DOHH2 (cell line): Measurements from ENCODE around the gene NPBWR2.
"Not testable (repeated sequence)": the region's sequence is repeated elsewhere in the genome, so short reads cannot be mapped to it uniquely, and the experiment has no call there.

Experiments used
- H3F3A ChIP-seq: fragments of 200-600 bp; sonication (generic), shearing (Covaris generic); 2 replicates; pipeline ENCODE4 v1.6.0; 2016; ENCODE audit warnings: antibody characterized with exemption, mild to moderate bottlenecking; ENCODE audit not compliant: control insufficient read depth, insufficient read depth
- H3K27ac ChIP-seq: fragments of 200-600 bp; sonication (generic); 2 replicates; pipeline ENCODE4 v1.5.1; 2014; ENCODE audit warnings: low read depth, mild to moderate bottlenecking, low read length, moderate library complexity
- H3K27me3 ChIP-seq: fragments of 200-600 bp; sonication (generic); 2 replicates; pipeline ENCODE4 v1.6.1; 2014; ENCODE audit warnings: mild to moderate bottlenecking, low read length, mixed read lengths; ENCODE audit not compliant: control insufficient read depth
- H3K36me3 ChIP-seq: fragments of 200-600 bp; sonication (generic); 2 replicates; pipeline ENCODE4 v1.6.1; 2014; ENCODE audit warnings: mild to moderate bottlenecking, low read length, moderate library complexity, mixed read lengths; ENCODE audit not compliant: control insufficient read depth
- H3K4me1 ChIP-seq: fragments of 200-600 bp; sonication (generic); 2 replicates; pipeline ENCODE4 v1.6.1; 2014; ENCODE audit warnings: mild to moderate bottlenecking, low read length, mixed read lengths; ENCODE audit not compliant: control insufficient read depth
- H3K4me2 ChIP-seq: fragments of 200-600 bp; sonication (generic); 2 replicates; pipeline ENCODE4 v1.6.0; 2014; ENCODE audit warnings: mild to moderate bottlenecking, low read length, moderate library complexity
- H3K4me3 ChIP-seq: fragments of 200-600 bp; sonication (generic); 2 replicates; pipeline ENCODE4 v1.5.1; 2014; ENCODE audit warnings: mild to moderate bottlenecking, low read length, mixed read lengths
- H3K79me2 ChIP-seq: fragments of 200-600 bp; sonication (generic); 2 replicates; pipeline ENCODE4 v1.6.1; 2014; ENCODE audit warnings: mild to moderate bottlenecking, low read length, mixed read lengths; ENCODE audit not compliant: control insufficient read depth
- H3K9me2 ChIP-seq: fragments of 200-600 bp; sonication (generic); replicated peaks from 2 replicates; pipeline ENCODE4 v1.6.1; 2014; ENCODE audit warnings: mild to moderate bottlenecking, low read length, mixed read lengths; ENCODE audit not compliant: control insufficient read depth
- H3K9me3 ChIP-seq: fragments of 200-600 bp; sonication (generic); 2 replicates; pipeline ENCODE4 v1.6.1; 2014; ENCODE audit warnings: antibody characterized with exemption, low read length, mixed read lengths; ENCODE audit not compliant: control insufficient read depth, insufficient read depth
- H4K20me1 ChIP-seq: fragments of 200-600 bp; sonication (generic); 2 replicates; pipeline ENCODE4 v1.6.0; 2014; ENCODE audit warnings: low read depth, mild to moderate bottlenecking, antibody characterized with exemption, low read length, moderate library complexity; ENCODE audit not compliant: control insufficient read depth, insufficient read depth
- CTCF ChIP-seq: fragments of 200-600 bp; sonication (generic); IDR thresholded peaks from one replicate; pipeline ENCODE4 v1.5.1; 2014; ENCODE audit warnings: antibody characterized with exemption, mild to moderate bottlenecking, low read depth, low read length; ENCODE audit not compliant: poor library complexity, severe bottlenecking
- EZH2phosphoT487 ChIP-seq: fragments of 200-600 bp; sonication (generic); IDR thresholded peaks from 2 replicates; pipeline ENCODE4 v1.6.1; 2017; ENCODE audit warnings: borderline replicate concordance, mild to moderate bottlenecking, antibody characterized with exemption, low read length, moderate library complexity, mixed read lengths

NPBWR2 gene

GRCh38 chr20:64091770-64092169 lies 15.6 kb downstream of the NPBWR2 start:
- Histone ChIP-seq H3K79me2 (no peaks in the 10 kb centered on the region), H3K27me3 (peaks cover 3% of the 10 kb centered on the region; the same call in 1 of the 2 replicates), H4K20me1 (no peaks in the 10 kb centered on the region), H3K27ac (no peak overlapping the region), H3K36me3 (no peaks in the 10 kb centered on the region), H3K9me3 (peaks cover 11% of the 10 kb centered on the region; the same call in 1 of the 2 replicates), H3K9me2 (no peaks in the 10 kb centered on the region), H3K4me1 (no peaks in the 10 kb centered on the region), H3K4me2 (no peak overlapping the region), H3K4me3 (no peak overlapping the region), H3F3A (no peaks in the 10 kb centered on the region)
- no peak for TF ChIP-seq EZH2phosphoT487
- no peak for TF ChIP-seq CTCF

GRCh38 chr20:64091340-64091739 lies 16.0 kb downstream of the NPBWR2 start:
- no peak overlapping the region for H3K27ac ChIP-seq

GRCh38 chr20:64090165-64090564 lies 17.2 kb downstream of the NPBWR2 start:
- Histone ChIP-seq H3K4me3 (no peak overlapping the region), H3F3A (no peaks in the 10 kb centered on the region), H3K4me1 (no peaks in the 10 kb centered on the region), H3K27ac (no peak overlapping the region), H3K9me3 (peaks cover 7% of the 10 kb centered on the region; the same call in 1 of the 2 replicates), H3K27me3 (peaks cover 4% of the 10 kb centered on the region; the same call in 1 of the 2 replicates), H4K20me1 (no peaks in the 10 kb centered on the region), H3K9me2 (no peaks in the 10 kb centered on the region), H3K79me2 (no peaks in the 10 kb centered on the region), H3K4me2 (no peak overlapping the region), H3K36me3 (no peaks in the 10 kb centered on the region)
- TF ChIP-seq CTCF (no peak), EZH2phosphoT487 (no peak)

More at GRCh38 chr20:64091340-64091739, 16.0 kb downstream of the NPBWR2 start:
- H3K4me1 ChIP-seq: no peaks in the 10 kb centered on the region
- no peak overlapping the region for H3K4me3 ChIP-seq
- H3K36me3 ChIP-seq: no peaks in the 10 kb centered on the region
- no peak overlapping the region for H3K4me2 ChIP-seq
- H3K9me3 ChIP-seq: peaks cover 9% of the 10 kb centered on the region; the same call in 1 of the 2 replicates
- no peaks in the 10 kb centered on the region for H3K9me2 ChIP-seq
- H3F3A ChIP-seq: no peaks in the 10 kb centered on the region
- TF ChIP-seq EZH2phosphoT487: no peak
- no peak for TF ChIP-seq CTCF
- H4K20me1 ChIP-seq: no peaks in the 10 kb centered on the region
- H3K27me3 ChIP-seq: peaks cover 3% of the 10 kb centered on the region; the same call in 1 of the 2 replicates
- H3K79me2 ChIP-seq: no peaks in the 10 kb centered on the region

- H3K4me3 ChIP-seq, H3K9me3 ChIP-seq, H4K20me1 ChIP-seq, H3F3A ChIP-seq, H3K36me3 ChIP-seq, H3K79me2 ChIP-seq, H3K4me1 ChIP-seq, H3K9me2 ChIP-seq, H3K27ac ChIP-seq, H3K4me2 ChIP-seq: not testable (repeated sequence)
- H3K27me3 ChIP-seq: peaks cover 20% of the 10 kb centered on the region
These were observed 18.8 kb downstream of the NPBWR2 start for GRCh38 chr20:64088586-64088985.

- H3K9me3 ChIP-seq, H3K4me3 ChIP-seq, H3K4me2 ChIP-seq, H3K79me2 ChIP-seq, H4K20me1 ChIP-seq, H3K27ac ChIP-seq, H3K9me2 ChIP-seq, H3K36me3 ChIP-seq, H3F3A ChIP-seq: not testable (repeated sequence)
- peaks cover 13% of the 10 kb centered on the region for H3K4me1 ChIP-seq
- H3K27me3 ChIP-seq: peaks cover 26% of the 10 kb centered on the region
These were observed 20.0 kb downstream of the NPBWR2 start for GRCh38 chr20:64087226-64087825.
